Adrenal gland (tissue), 5 donors: ENCODE measurements around the gene CTBP2.

Source experiments
- POLR2A ChIP-seq, 2 donors: fragments of 450-650 bp; IDR thresholded peaks; one replicate each; pipeline ENCODE4 v1.6.1; 2017; ENCODE audit warnings: antibody characterized with exemption in 2 of 2, mild to moderate bottlenecking in 2 of 2, moderate library complexity in 1 of 2
- TF ChIP-seq, protein P1 (sequence below), 6 experiments: fragments of 450-650 bp in 4 of 6; fragments of 200-600 bp in 2 of 6; sonication (generic) in 1 of 6; IDR thresholded peaks; 1 replicate in 5 of 6; 2 replicates in 1 of 6; pipeline versions ENCODE4 v1.5.1 to v1.8.0; 2016 to 2021; ENCODE audit warnings: antibody characterized with exemption in 6 of 6, mild to moderate bottlenecking in 2 of 6, moderate library complexity in 1 of 6
- donor health status: DM: no; HTN: no; CAD: no.

- TF ChIP-seq, protein P1, sequence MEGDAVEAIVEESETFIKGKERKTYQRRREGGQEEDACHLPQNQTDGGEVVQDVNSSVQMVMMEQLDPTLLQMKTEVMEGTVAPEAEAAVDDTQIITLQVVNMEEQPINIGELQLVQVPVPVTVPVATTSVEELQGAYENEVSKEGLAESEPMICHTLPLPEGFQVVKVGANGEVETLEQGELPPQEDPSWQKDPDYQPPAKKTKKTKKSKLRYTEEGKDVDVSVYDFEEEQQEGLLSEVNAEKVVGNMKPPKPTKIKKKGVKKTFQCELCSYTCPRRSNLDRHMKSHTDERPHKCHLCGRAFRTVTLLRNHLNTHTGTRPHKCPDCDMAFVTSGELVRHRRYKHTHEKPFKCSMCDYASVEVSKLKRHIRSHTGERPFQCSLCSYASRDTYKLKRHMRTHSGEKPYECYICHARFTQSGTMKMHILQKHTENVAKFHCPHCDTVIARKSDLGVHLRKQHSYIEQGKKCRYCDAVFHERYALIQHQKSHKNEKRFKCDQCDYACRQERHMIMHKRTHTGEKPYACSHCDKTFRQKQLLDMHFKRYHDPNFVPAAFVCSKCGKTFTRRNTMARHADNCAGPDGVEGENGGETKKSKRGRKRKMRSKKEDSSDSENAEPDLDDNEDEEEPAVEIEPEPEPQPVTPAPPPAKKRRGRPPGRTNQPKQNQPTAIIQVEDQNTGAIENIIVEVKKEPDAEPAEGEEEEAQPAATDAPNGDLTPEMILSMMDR (IDR thresholded peaks at IDR 0.05): no peak
- no peak for TF ChIP-seq POLR2A (IDR thresholded peaks at IDR 0.05)
Measured at GRCh38 chr10:125135771-125136035, 24.7 kb downstream of the CTBP2 start.
